K562 (cell line): ENCODE data around the gene APBB2. TPM values are rescaled to one million over a fixed set of nuclear protein-coding genes. Genes with fewer than 3 reads are reported as not detected.

Source experiments
- ATF3 ChIP-seq, 2 experiments: fragments of 450-650 bp in 1 of 2; sonication (generic) in 1 of 2; formaldehyde crosslinking in 1 of 2; IDR thresholded peaks in 1 of 2; conservative IDR thresholded peaks in 1 of 2; 2 replicates each; pipeline versions ENCODE4 v1.6.1 to v1.8.1; 2016 to 2023; ENCODE audit warnings: mild to moderate bottlenecking in 2 of 2, moderate library complexity in 2 of 2, inconsistent platforms in 1 of 2, missing genetic modification reagents in 1 of 2
- CEBPB ChIP-seq: fragments of 450-650 bp; IDR thresholded peaks from 2 replicates; pipeline ENCODE4 v1.6.1; 2016; ENCODE audit warnings: missing genetic modification characterization, missing compliant biosample characterization
- CEBPG ChIP-seq, 3 experiments: fragments of 200-800 bp in 1 of 3; sonication (Bioruptor generic) in 1 of 3; sonication (generic) in 1 of 3; formaldehyde crosslinking in 1 of 3; IDR thresholded peaks in 2 of 3; conservative IDR thresholded peaks in 1 of 3; 2 replicates each; pipeline versions ENCODE4 v1.6.1 to v1.8.0; 2016 to 2022; ENCODE audit warnings: missing compliant biosample characterization in 2 of 3, missing genetic modification characterization in 2 of 3, mild to moderate bottlenecking in 1 of 3, missing genetic modification reagents in 1 of 3
- DACH1 ChIP-seq: fragments of 450-650 bp; IDR thresholded peaks from 2 replicates; pipeline ENCODE4 v1.6.1; 2018; ENCODE audit not compliant: partially characterized antibody
- L3MBTL2 ChIP-seq: fragments of 450-650 bp; IDR thresholded peaks from 2 replicates; pipeline ENCODE4 v1.6.1; 2016; ENCODE audit warnings: mild to moderate bottlenecking, moderate library complexity
- MEIS2 ChIP-seq: fragments of 450-650 bp; IDR thresholded peaks from 2 replicates; pipeline ENCODE4 v1.6.1; 2014; ENCODE audit warnings: mild to moderate bottlenecking; ENCODE audit not compliant: partially characterized antibody
- PCBP2 ChIP-seq: fragments of 200-400 bp; formaldehyde crosslinking; IDR thresholded peaks from 2 replicates; pipeline ENCODE4 v1.6.1; 2018; ENCODE audit warnings: low read length, low read depth, mild to moderate bottlenecking, moderate library complexity; ENCODE audit not compliant: poor library complexity, severe bottlenecking
- PKNOX1 ChIP-seq: fragments of 450-650 bp; IDR thresholded peaks from 2 replicates; pipeline ENCODE4 v1.6.1; 2016
- PRDM10 ChIP-seq: fragments of 450-650 bp; IDR thresholded peaks from 2 replicates; pipeline ENCODE4 v1.6.1; 2018; ENCODE audit not compliant: partially characterized antibody
- RNF219 ChIP-seq: fragments of 250-450 bp; sonication (Bioruptor Pico); IDR thresholded peaks from 2 replicates; pipeline ENCODE4 v1.5.0; 2022; ENCODE audit warnings: mild to moderate bottlenecking
- ZBTB11 ChIP-seq, 3 experiments: fragments of 200-800 bp in 1 of 3; fragments of 250-450 bp in 1 of 3; fragments of 450-650 bp in 1 of 3; sonication (Bioruptor Pico) in 1 of 3; sonication (Bioruptor generic) in 1 of 3; formaldehyde crosslinking in 1 of 3; IDR thresholded peaks; 2 replicates each; pipeline versions ENCODE4 v1.6.1 to v1.8.0; 2016 to 2022; ENCODE audit warnings: mild to moderate bottlenecking in 2 of 3, missing genetic modification characterization in 2 of 3, missing compliant biosample characterization in 1 of 3, moderate library complexity in 1 of 3
- ZBTB17 ChIP-seq: fragments of 450-650 bp; formaldehyde crosslinking; IDR thresholded peaks from 2 replicates; pipeline ENCODE4 v1.4.0; 2020; ENCODE audit warnings: mild to moderate bottlenecking
- ZEB2 ChIP-seq: fragments of 450-650 bp; IDR thresholded peaks from 2 replicates; pipeline ENCODE4 v1.6.1; 2016
- ZNF316 ChIP-seq: fragments of 450-650 bp; IDR thresholded peaks from 2 replicates; pipeline ENCODE4 v1.6.1; 2016
- polyA plus RNA-seq, 8 experiments: library from polyadenylated mRNA; depleted of rRNA in 4 of 8; stranded (reverse) in 5 of 8; unstranded in 3 of 8; fragments of >200 nt; fragmentation: Nextera tagmentation in 2 of 8; fragmentation: Illumina TruSeq in 1 of 8; extraction: Ambion mirVana in 2 of 8; extraction: Trizol in 1 of 8; gene quantifications; 2 replicates each; pipeline versions ENCODE4 v1.2.1 to v1.2.3, GENCODE V29; 2011 to 2014; ENCODE audit warnings: inconsistent platforms in 1 of 8, missing spikeins in 1 of 8
- total RNA-seq, 7 experiments: library from RNA; depleted of rRNA in 6 of 7; stranded (reverse); fragments of >200 nt in 6 of 7; fragmentation: Illumina TruSeq in 2 of 7; extraction: Trizol in 2 of 7; gene quantifications; 2 replicates each; pipeline versions ENCODE4 v1.2.1 to v1.2.3, GENCODE V29; 2011 to 2021; ENCODE audit warnings: low replicate concordance in 1 of 7

The APBB2 gene
- total and polyA plus RNA-seq, 9 of the 15 experiments (the other 6 are each of a cell fraction or from before 2014, with no cell fraction given) = 0.08 to 2.1 (median 1.4) TPM

GRCh38 chr4:41207291-41207831 is 7.0 kb downstream of the APBB2 start (continued):
- no peak for TF ChIP-seq ZBTB17
- peak; percentile 11 for TF ChIP-seq PRDM10
- peak; percentile 41 for TF ChIP-seq PKNOX1
- TF ChIP-seq L3MBTL2 = peak; percentile 29; the same call in 1 of the 2 replicates
- TF ChIP-seq CEBPG (CRISPR knock-in tag; IDR thresholded peaks at IDR 0.05) = no peak
- peak; percentile 74 to 78 for TF ChIP-seq CEBPG (tag; conservative IDR thresholded peaks at IDR 0.05 in 1 of 2, IDR thresholded peaks at IDR 0.05 in 1 of 2)
- TF ChIP-seq DACH1 = no peak
- no peak for TF ChIP-seq RNF219 (CRISPR knock-in tag)
- no peak for TF ChIP-seq ZEB2
- no peak for TF ChIP-seq ZNF316
- no peak for TF ChIP-seq ZBTB11 (CRISPR knock-in tag; IDR thresholded peaks at IDR 0.05)
- peak; percentile 82 for TF ChIP-seq MEIS2
- TF ChIP-seq PCBP2 = no peak
- TF ChIP-seq CEBPB = peak; percentile 72
- TF ChIP-seq ATF3 (IDR thresholded peaks at IDR 0.05) = peak; percentile 26; the same call in 1 of the 2 replicates
- TF ChIP-seq ATF3 (CRISPR knock-in tag; conservative IDR thresholded peaks at IDR 0.05) = no peak
